GM19463 (cell line): Measurements from ENCODE around the gene SHISA5.

Source experiments
- ATAC-seq: cut with Tn5 transposase; IDR thresholded peaks from one replicate; pipeline ENCODE4 v1.9.1; 2021; ENCODE audit warnings: mild to moderate bottlenecking, moderate library complexity; ENCODE audit not compliant: unreplicated experiment

SHISA5 gene

GRCh38 chr3:48419149-48419548 is 84.8 kb downstream of the SHISA5 start:
- no peak for ATAC-seq

DNA sequence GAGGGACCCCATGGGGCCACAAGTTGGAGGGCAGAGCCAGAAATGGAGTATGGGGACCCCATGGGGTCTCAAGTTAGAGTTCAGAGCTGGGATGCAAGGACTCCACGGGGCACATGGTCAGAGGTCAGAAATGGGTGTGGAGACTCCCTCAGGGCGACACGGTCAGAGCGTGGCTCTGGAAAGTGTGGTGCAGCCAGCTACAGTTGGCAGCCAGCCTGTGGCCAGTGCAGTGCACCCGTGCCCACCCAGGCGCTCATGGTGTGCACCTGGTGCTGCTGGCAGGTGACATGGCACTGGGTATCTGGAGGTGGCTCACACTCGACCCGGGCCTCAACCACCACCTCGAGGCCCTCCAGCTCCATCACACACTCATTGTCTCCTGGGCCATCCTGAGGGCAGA is 85.3 kb downstream of the SHISA5 start:
- no peak for ATAC-seq

- no peak for ATAC-seq
These were observed 85.8 kb downstream of the SHISA5 start for GRCh38 chr3:48418140-48418539.
